Measurements from ENCODE around the gene PLEKHA7.

GRCh38 chr11:16953663-16954062 is 60.6 kb downstream of the PLEKHA7 start:
- TF ChIP-seq CHD2 (IDR thresholded peaks at IDR 0.05; ENCODE audit: low read length) = no peak
- TF ChIP-seq RAD21 (IDR thresholded peaks at IDR 0.05 in 1 of 2, conservative IDR thresholded peaks at IDR 0.05 in 1 of 2; ENCODE audit: low read depth in 2 of 2, low read length in 2 of 2) = no peak
- no peak for TF ChIP-seq EZH2 (IDR thresholded peaks at IDR 0.05; ENCODE audit: low read depth, low read length, severe bottlenecking)
- no peak for TF ChIP-seq CTCF (IDR thresholded peaks at IDR 0.05; ENCODE audit: control extremely low read depth in 1 of 3, insufficient read depth in 1 of 3, low read depth in 1 of 3, low read length in 3 of 3)
- no peak for TF ChIP-seq RXRA (IDR thresholded peaks at IDR 0.05; ENCODE audit: insufficient read depth, low read depth, low read length)
- no peak for TF ChIP-seq CBX5 (IDR thresholded peaks at IDR 0.05; ENCODE audit: low read depth, low read length)
- no peak for TF ChIP-seq MAX (IDR thresholded peaks at IDR 0.05)
- TF ChIP-seq TAF1 (IDR thresholded peaks at IDR 0.05; ENCODE audit: low read depth, low read length) = no peak
- TF ChIP-seq ASH2L (IDR thresholded peaks at IDR 0.05; ENCODE audit: low read length) = no peak
- TF ChIP-seq SP1 (IDR thresholded peaks at IDR 0.05; ENCODE audit: low read depth, low read length) = no peak
